A549 (cell line): ENCODE results near the gene TMEM141. TPM values are rescaled to one million over a fixed set of nuclear protein-coding genes. Genes with fewer than 3 reads are reported as not detected.
"Not testable (repeated sequence)": the region's sequence is repeated elsewhere in the genome, so short reads cannot be mapped to it uniquely, and the experiment has no call there.

Experiments used
- ATAC-seq, 2 experiments: fragments of 200-7000 bp in 1 of 2; fragments of >200 bp in 1 of 2; cut with Nextera tagmentation in 1 of 2; cut with Tn5 transposase in 1 of 2; 3 replicates each; pipeline versions ENCODE4 v1.8.0 to v1.9.1; 2018 to 2020; ENCODE audit warnings: mild to moderate bottlenecking in 1 of 2, moderate library complexity in 1 of 2
- CTCF ChIA-PET: fragments of 300-600 bp; sonication (Branson Sonifier 250); formaldehyde crosslinking; extraction: SDS; loops from one replicate; lab custom pipeline; 2021; ENCODE audit warnings: antibody characterized with exemption, inconsistent platforms; lab: Yijun Ruan, JAX
- POLR2A ChIA-PET: fragments of 350-600 bp; formaldehyde crosslinking; extraction: SDS; loops from one replicate; lab custom pipeline; 2021; ENCODE audit warnings: antibody characterized with exemption, inconsistent platforms; lab: Yijun Ruan, JAX
- DNase-seq, 2 experiments: peaks; one replicate each; pipeline versions ENCODE4 v3.0.0 to v3.0.0-alpha.2; 2011 to 2016; ENCODE audit warnings: low read depth in 1 of 2, low spot score in 1 of 2
- FAIRE-seq: peaks from 2 replicates; lab custom pipeline; 2011; peaks lifted over from hg19 to GRCh38; lab: Jason Lieb, UNC
- H3K27ac ChIP-seq, 2 experiments: fragments of >200 bp; sonication (Bioruptor Twin); formaldehyde crosslinking; 3 replicates each; pipeline ENCODE4 v1.5.1; 2016 to 2017
- H3K4me1 ChIP-seq: fragments of >200 bp; sonication (Bioruptor Twin); formaldehyde crosslinking; 3 replicates; pipeline ENCODE4 v1.6.1; 2016
- H3K4me2 ChIP-seq: fragments of >200 bp; sonication (Bioruptor Twin); formaldehyde crosslinking; 3 replicates; pipeline ENCODE4 v1.6.1; 2016
- H3K4me3 ChIP-seq: fragments of >200 bp; sonication (Bioruptor Twin); formaldehyde crosslinking; 3 replicates; pipeline ENCODE4 v1.5.1; 2016
- H3K9me3 ChIP-seq: fragments of >200 bp; sonication (Bioruptor Twin); formaldehyde crosslinking; 3 replicates; pipeline ENCODE4 v1.6.1; 2016
- CEBPB ChIP-seq, 2 experiments: fragments of >200 bp in 1 of 2; sonication (Bioruptor Twin) in 1 of 2; formaldehyde crosslinking in 1 of 2; IDR thresholded peaks; 2 replicates each; pipeline ENCODE4 v1.6.1; 2012 to 2016
- HOXB13 ChIP-seq: fragments of 250-450 bp; sonication (Bioruptor Pico); IDR thresholded peaks from 2 replicates; pipeline ENCODE4 v1.5.0; 2020; ENCODE audit warnings: low read depth, mild to moderate bottlenecking, moderate library complexity
- JUN ChIP-seq, 2 experiments: fragments of >200 bp; sonication (Bioruptor Twin); formaldehyde crosslinking; IDR thresholded peaks; 2 replicates in 1 of 2; 3 replicates in 1 of 2; pipeline ENCODE4 v1.6.1; 2016 to 2017
- RARB ChIP-seq: fragments of 250-450 bp; sonication (Bioruptor Pico); IDR thresholded peaks from 2 replicates; pipeline ENCODE4 v1.8.0; 2021; ENCODE audit warnings: mild to moderate bottlenecking, moderate library complexity
- RCOR1 ChIP-seq: fragments of 150-350 bp; IDR thresholded peaks from 2 replicates; pipeline ENCODE4 v1.6.1; 2014; ENCODE audit warnings: antibody characterized with exemption, low read length, low read depth
- RFX5 ChIP-seq: fragments of 450-650 bp; IDR thresholded peaks from 2 replicates; pipeline ENCODE4 v1.7.1; 2014; ENCODE audit warnings: antibody characterized with exemption, mild to moderate bottlenecking, moderate library complexity
- ZC3H11A ChIP-seq: fragments of 450-650 bp; IDR thresholded peaks from 2 replicates; pipeline ENCODE4 v1.6.1; 2014; ENCODE audit warnings: antibody characterized with exemption, mild to moderate bottlenecking
- ZFP36 ChIP-seq: fragments of 450-650 bp; IDR thresholded peaks from 2 replicates; pipeline ENCODE4 v1.6.1; 2014; ENCODE audit warnings: borderline replicate concordance; ENCODE audit not compliant: partially characterized antibody
- ZNF302 ChIP-seq: fragments of 250-450 bp; sonication (Bioruptor Pico); IDR thresholded peaks from 2 replicates; pipeline ENCODE4 v1.9.0; 2021; ENCODE audit warnings: inconsistent platforms, mild to moderate bottlenecking, moderate library complexity
- WGBS: methylation state at CpG from one replicate; pipeline ENCODE4 v1.1.6; 2017; ENCODE audit errors: missing lambda C conversion rate; 5-methylcytosine and 5-hydroxymethylcytosine counted together
- polyA plus RNA-seq, 4 experiments: library from polyadenylated mRNA; depleted of rRNA in 3 of 4; stranded (reverse); fragments of >200 nt; fragmentation: RNase III in 1 of 4; extraction: RNeasy Plus Mini Kit Qiagen cat#74134 plus additional on column Dnase treatment in 1 of 4; gene quantifications; 2 replicates in 3 of 4; 3 replicates in 1 of 4; pipeline ENCODE4 v1.2.3, GENCODE V29; 2011 to 2017
- TF ChIP-seq, protein P1 (sequence below): fragments of 200-600 bp; sonication (generic); IDR thresholded peaks from 2 replicates; pipeline ENCODE4 v1.6.1; 2016; ENCODE audit warnings: antibody characterized with exemption, mild to moderate bottlenecking, moderate library complexity

TMEM141 gene
- polyA plus RNA-seq, 2 of the 4 experiments (the other 2 are of a cell fraction), result 64.5 to 70.7 TPM

DNA sequence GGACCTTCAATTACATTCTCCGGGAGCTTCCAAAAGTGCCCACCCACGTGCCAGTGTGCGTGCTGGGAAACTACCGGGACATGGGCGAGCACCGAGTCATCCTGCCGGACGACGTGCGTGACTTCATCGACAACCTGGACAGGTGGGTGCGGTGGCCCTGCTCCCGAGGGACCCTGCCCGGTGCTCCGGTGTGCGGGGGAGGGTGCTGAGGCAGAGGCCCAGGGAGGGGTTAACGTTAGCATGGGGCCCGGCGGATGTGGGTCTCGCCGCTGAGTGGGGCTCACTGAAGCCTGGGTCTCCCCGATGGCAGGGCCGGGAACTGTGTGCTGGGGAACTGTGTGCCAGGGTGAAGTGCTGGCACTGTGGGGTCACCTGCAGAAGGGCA is 40.6 kb downstream of the TMEM141 start:
- POLR2A ChIA-PET, result no interaction called here
- 95% methylated on average over 18 of the region's 23 CpGs for WGBS
- H3K4me1 ChIP-seq, result no peaks in the 10 kb centered on the region
- no peak overlapping the region for H3K4me3 ChIP-seq
- no peak overlapping the region for H3K27ac ChIP-seq
- TF ChIP-seq HOXB13 (CRISPR knock-in tag) (no peak), ZNF302 (CRISPR knock-in tag) (no peak), ZFP36 (no peak), ZC3H11A (no peak), RCOR1 (no peak), JUN (IDR thresholded peaks at IDR 0.05) (no peak)
- TF ChIP-seq, protein P1, sequence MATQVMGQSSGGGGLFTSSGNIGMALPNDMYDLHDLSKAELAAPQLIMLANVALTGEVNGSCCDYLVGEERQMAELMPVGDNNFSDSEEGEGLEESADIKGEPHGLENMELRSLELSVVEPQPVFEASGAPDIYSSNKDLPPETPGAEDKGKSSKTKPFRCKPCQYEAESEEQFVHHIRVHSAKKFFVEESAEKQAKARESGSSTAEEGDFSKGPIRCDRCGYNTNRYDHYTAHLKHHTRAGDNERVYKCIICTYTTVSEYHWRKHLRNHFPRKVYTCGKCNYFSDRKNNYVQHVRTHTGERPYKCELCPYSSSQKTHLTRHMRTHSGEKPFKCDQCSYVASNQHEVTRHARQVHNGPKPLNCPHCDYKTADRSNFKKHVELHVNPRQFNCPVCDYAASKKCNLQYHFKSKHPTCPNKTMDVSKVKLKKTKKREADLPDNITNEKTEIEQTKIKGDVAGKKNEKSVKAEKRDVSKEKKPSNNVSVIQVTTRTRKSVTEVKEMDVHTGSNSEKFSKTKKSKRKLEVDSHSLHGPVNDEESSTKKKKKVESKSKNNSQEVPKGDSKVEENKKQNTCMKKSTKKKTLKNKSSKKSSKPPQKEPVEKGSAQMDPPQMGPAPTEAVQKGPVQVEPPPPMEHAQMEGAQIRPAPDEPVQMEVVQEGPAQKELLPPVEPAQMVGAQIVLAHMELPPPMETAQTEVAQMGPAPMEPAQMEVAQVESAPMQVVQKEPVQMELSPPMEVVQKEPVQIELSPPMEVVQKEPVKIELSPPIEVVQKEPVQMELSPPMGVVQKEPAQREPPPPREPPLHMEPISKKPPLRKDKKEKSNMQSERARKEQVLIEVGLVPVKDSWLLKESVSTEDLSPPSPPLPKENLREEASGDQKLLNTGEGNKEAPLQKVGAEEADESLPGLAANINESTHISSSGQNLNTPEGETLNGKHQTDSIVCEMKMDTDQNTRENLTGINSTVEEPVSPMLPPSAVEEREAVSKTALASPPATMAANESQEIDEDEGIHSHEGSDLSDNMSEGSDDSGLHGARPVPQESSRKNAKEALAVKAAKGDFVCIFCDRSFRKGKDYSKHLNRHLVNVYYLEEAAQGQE, result no peak
- TF ChIP-seq, all 56 proteins: peak for 0
- DNase-seq (no peak), FAIRE-seq (no peak), ATAC-seq (no peak)
- H3K9me3 ChIP-seq, result no peaks in the 10 kb centered on the region
- CTCF ChIA-PET, result interaction anchor here (1.1 to 8.1 kb wide), 3 partner anchors 11 to 198 kb away, joined by 3 to 72 read pairs (median 4); partner anchors contain the start of gene AJM1
- H3K4me2 ChIP-seq, result no peak overlapping the region

DNA sequence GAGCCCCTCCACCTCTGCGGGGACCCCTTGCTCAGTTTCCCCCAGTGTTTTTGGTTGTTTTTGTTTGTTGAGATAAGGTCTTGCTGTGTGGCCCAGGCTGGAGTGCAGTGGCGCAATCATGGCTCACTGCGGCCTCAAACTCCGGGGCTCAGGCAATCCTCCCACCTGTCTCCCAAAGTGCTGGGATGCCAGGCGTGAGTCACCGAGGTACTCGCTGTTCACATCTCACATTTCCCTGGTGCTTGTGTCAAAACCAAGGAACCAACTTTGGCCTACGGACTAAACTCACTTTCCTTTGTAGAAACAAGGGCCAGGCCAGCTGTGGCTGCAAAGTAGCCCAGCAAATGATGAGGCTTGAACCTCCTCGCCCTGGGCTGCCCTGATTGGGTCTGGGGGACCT is 41.4 kb downstream of the TMEM141 start:
- no peak for FAIRE-seq
- no peak for DNase-seq

DNA sequence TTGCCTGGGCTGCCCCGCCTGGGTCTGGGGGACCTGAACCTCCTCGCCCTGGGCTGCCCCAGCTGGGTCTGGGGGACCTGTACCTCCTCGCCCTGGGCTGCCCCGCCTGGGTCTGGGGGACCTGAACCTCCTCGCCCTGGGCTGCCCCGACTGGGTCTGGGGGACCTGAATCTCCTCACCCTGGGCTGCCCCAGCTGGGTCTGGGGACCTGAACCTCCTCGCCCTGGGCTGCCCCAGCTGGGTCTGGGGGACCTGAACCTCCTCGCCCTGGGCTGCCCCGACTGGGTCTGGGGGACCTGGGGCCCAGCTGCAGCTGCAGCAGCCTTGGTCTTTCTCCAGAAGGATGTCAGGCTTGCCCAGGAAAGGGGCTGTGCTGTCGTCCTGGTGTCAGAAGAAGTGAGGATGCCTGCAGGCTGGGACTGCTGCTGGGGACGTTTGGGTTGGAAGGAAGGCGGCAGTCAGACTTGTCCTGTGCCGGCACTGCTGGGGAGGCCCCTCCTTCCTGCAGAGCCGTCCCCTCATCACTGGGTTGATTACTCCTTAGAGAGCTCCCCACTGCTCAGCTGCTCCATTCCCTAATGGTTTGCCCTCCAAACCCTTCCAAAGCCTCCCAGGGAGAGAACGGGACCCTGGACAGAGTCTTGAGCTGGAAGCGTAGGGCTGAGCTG is 42.4 kb downstream of the TMEM141 start:
- CTCF ChIA-PET, result interaction anchor here (0.9 to 8.1 kb wide), 4 partner anchors 9 to 196 kb away, joined by 3 to 72 read pairs (median 3); partner anchors contain the start of gene AJM1
- H3K4me2 ChIP-seq, ATAC-seq, FAIRE-seq, DNase-seq, POLR2A ChIA-PET, H3K4me3 ChIP-seq, H3K4me1 ChIP-seq, H3K27ac ChIP-seq, H3K9me3 ChIP-seq: not testable (repeated sequence)
- 77% methylated on average over 12 of the region's 16 CpGs for WGBS

More for the DNA sequence above, 41.4 kb downstream of the TMEM141 start:
- no peak overlapping the region for H3K4me3 ChIP-seq
- no peaks in the 10 kb centered on the region for H3K4me1 ChIP-seq
- ChIA-PET POLR2A (no interaction called here), CTCF (interaction anchor here (1.1 to 8.1 kb wide), 3 partner anchors 10 to 197 kb away, joined by 3 to 72 read pairs (median 4); partner anchors contain the start of gene AJM1)
- no peak for ATAC-seq
- H3K27ac ChIP-seq, result no peak overlapping the region
- TF ChIP-seq RFX5, result no peak
- 0 out of 4 replicates have a peak, but pooled peaks of 1 of the 2 experiments have one; percentile 7 for TF ChIP-seq CEBPB (IDR thresholded peaks at IDR 0.05)
- no peaks in the 10 kb centered on the region for H3K9me3 ChIP-seq
- no peak overlapping the region for H3K4me2 ChIP-seq
- 88% methylated on average over 7 of the region's 9 CpGs for WGBS

DNA sequence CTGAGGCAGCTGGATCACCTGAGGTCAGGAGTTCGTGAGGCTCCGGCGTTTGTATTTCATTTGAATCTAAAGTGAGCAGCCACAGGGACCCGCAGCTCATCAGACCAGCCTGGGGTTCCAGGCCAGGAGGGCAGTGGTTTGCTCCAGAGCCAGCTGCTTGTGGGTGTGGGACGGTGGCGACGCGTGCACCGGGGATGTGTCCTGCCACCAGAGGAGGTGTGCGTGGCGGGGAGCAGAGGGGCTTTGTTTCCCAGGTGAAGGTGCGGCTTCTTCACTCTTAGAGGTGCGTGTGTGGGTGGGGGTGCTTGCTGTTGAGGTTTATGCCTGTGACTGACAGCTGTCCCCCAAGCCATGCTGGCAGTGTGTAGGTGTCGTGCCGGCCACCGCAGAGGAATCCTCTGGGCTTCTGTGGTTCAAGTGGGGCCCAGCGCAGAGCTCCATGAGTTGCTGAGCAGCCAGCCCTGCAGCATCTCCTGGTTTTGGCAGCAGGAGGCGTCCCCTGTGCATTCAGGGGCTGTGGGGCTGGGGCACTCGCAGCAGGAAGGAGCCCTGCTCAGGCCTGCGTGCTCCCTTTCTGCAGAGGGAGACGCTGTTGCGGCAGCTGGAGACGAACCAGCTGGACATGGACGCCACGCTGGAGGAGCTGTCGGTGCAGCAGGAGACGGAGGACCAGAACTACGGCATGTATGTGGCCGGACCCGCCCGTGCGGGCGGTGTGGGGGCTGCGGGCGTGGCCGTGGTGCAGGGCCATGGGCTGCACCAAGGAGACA is 44.2 kb downstream of the TMEM141 start:
- H3K9me3 ChIP-seq, result no peaks in the 10 kb centered on the region
- H3K27ac ChIP-seq, result no peak overlapping the region
- no peak for TF ChIP-seq RARB (CRISPR knock-in tag)
- TF ChIP-seq, all 56 proteins: peak for 0
- 93% methylated on average over 35 of the region's 36 CpGs for WGBS
- no peak overlapping the region for H3K4me3 ChIP-seq
- DNase-seq (no peak), FAIRE-seq (no peak), ATAC-seq (no peak)
- ChIA-PET CTCF (interaction anchor here (0.6 to 8.1 kb wide), 12 partner anchors 8 to 195 kb away, joined by 3 to 72 read pairs (median 4); partner anchors contain the start of genes AJM1 and RABL6), POLR2A (interaction anchor here (1.1 kb wide), 1 partner anchor 27 kb away, joined by 3 read pairs; no protein-coding TSS in a partner anchor)
- H3K4me1 ChIP-seq, result peaks cover 23% of the 10 kb centered on the region
- H3K4me2 ChIP-seq, result no peak overlapping the region
